SHP77 (cell line): ENCODE measurements around the gene FADD.
"Not testable (repeated sequence)": the region's sequence is repeated elsewhere in the genome, so short reads cannot be mapped to it uniquely, and the experiment has no call there.

Experiments
- DNase-seq, 2 experiments: peaks; one replicate each; lab custom pipeline; 2025; lab: John Stamatoyannopoulos, UW

FADD gene

GRCh38 chr11:70182266-70182665, 20.8 kb upstream of the FADD start:
- no peak for DNase-seq

- DNase-seq = no peak
Observed at GRCh38 chr11:70183032-70183431, 20.1 kb upstream of the FADD start.

GRCh38 chr11:70183483-70184176, 19.5 kb upstream of the FADD start:
- DNase-seq = no peak

GRCh38 chr11:70184396-70184795, 18.7 kb upstream of the FADD start:
- no peak for DNase-seq

GRCh38 chr11:70185348-70186055, 17.6 kb upstream of the FADD start:
- DNase-seq = no peak

- no peak for DNase-seq
Observed at GRCh38 chr11:70186420-70186819, 16.7 kb upstream of the FADD start.

GRCh38 chr11:70186936-70187335, 16.2 kb upstream of the FADD start:
- no peak for DNase-seq

- no peak for DNase-seq
Observed at GRCh38 chr11:70187771-70188170, 15.3 kb upstream of the FADD start.

- no peak for DNase-seq
Observed at GRCh38 chr11:70189622-70190021, 13.5 kb upstream of the FADD start.

- peak; percentile 51 to 72 for DNase-seq
Observed at GRCh38 chr11:70191495-70192140, 11.5 kb upstream of the FADD start.

- DNase-seq = no peak
Observed at GRCh38 chr11:70192666-70193410, 10.3 kb upstream of the FADD start.

- DNase-seq = no peak
Observed at GRCh38 chr11:70193411-70194292, 9.4 kb upstream of the FADD start.

- no peak for DNase-seq
Observed at GRCh38 chr11:70194792-70195791, 8.0 kb upstream of the FADD start.

GRCh38 chr11:70200212-70200844, 2.8 kb upstream of the FADD start:
- DNase-seq = no peak

- DNase-seq = not testable (repeated sequence)
Observed at GRCh38 chr11:70201047-70201446, 2.0 kb upstream of the FADD start.

- no peak for DNase-seq
Observed at GRCh38 chr11:70201882-70202861, 924 bp upstream of the FADD start.

- DNase-seq = no peak
Observed at GRCh38 chr11:70203751-70204465, 812 bp downstream of the FADD start.

- DNase-seq = no peak
Observed at GRCh38 chr11:70204466-70204799, 1.3 kb downstream of the FADD start.
